Astrocyte (in vitro differentiated cells and primary cell): ENCODE measurements around the gene NDUFA1. TPM values are rescaled to one million over a fixed set of nuclear protein-coding genes. Genes with fewer than 3 reads are reported as not detected.

Source experiments
- DNase-seq: peaks from one replicate; pipeline ENCODE4 v3.0.0-alpha.2; 2010; ENCODE audit warnings: low read depth
- FAIRE-seq: peaks from 2 replicates; lab custom pipeline; 2011; peaks lifted over from hg19 to GRCh38; lab: Jason Lieb, UNC
- H2AFZ ChIP-seq: 2 replicates; pipeline ENCODE4 v1.6.0; 2012; ENCODE audit warnings: low read depth, low read length, inconsistent platforms
- H3K27ac ChIP-seq: 2 replicates; pipeline ENCODE4 v1.5.1; 2011; ENCODE audit warnings: low read depth, low read length, inconsistent platforms
- H3K27me3 ChIP-seq: 2 replicates; pipeline ENCODE4 v1.6.0; 2011; ENCODE audit warnings: low read length, inconsistent platforms; ENCODE audit not compliant: insufficient read depth
- H3K36me3 ChIP-seq: 2 replicates; pipeline ENCODE4 v1.5.1; 2011; ENCODE audit warnings: low read length, inconsistent platforms; ENCODE audit not compliant: insufficient read depth
- H3K4me1 ChIP-seq: 2 replicates; pipeline ENCODE4 v1.5.1; 2011; ENCODE audit warnings: low read length, inconsistent platforms; ENCODE audit not compliant: insufficient read depth
- H3K4me2 ChIP-seq: 2 replicates; pipeline ENCODE4 v1.6.0; 2012; ENCODE audit warnings: low read length, inconsistent platforms
- H3K4me3 ChIP-seq: 2 replicates; pipeline ENCODE4 v1.5.1; 2011; ENCODE audit warnings: low read depth, mild to moderate bottlenecking, low read length, inconsistent platforms; ENCODE audit not compliant: insufficient read depth
- H3K79me2 ChIP-seq: 2 replicates; pipeline ENCODE4 v1.6.0; 2012; ENCODE audit warnings: mild to moderate bottlenecking, low read length, inconsistent platforms; ENCODE audit not compliant: insufficient read depth
- H3K9ac ChIP-seq: 2 replicates; pipeline ENCODE4 v1.6.0; 2012; ENCODE audit warnings: mild to moderate bottlenecking, low read length, inconsistent platforms
- H3K9me3 ChIP-seq: 2 replicates; pipeline ENCODE4 v1.5.1; 2012; ENCODE audit warnings: low read depth, mild to moderate bottlenecking, low read length, inconsistent platforms; ENCODE audit not compliant: insufficient read depth
- H4K20me1 ChIP-seq: 2 replicates; pipeline ENCODE4 v1.6.0; 2012; ENCODE audit warnings: low read length, inconsistent platforms; ENCODE audit not compliant: insufficient read depth
- H3K27ac Mint-ChIP-seq: one replicate; pipeline ENCODE4 v1.8.0; 2021; ENCODE audit warnings: mild to moderate bottlenecking, mixed read lengths; ENCODE audit not compliant: unreplicated experiment
- H3K27me3 Mint-ChIP-seq: one replicate; pipeline ENCODE4 v1.8.0; 2021; ENCODE audit warnings: low read depth, mixed read lengths; ENCODE audit not compliant: unreplicated experiment
- H3K36me3 Mint-ChIP-seq: one replicate; pipeline ENCODE4 v1.8.0; 2021; ENCODE audit warnings: low read depth, mixed read lengths; ENCODE audit not compliant: unreplicated experiment
- H3K4me1 Mint-ChIP-seq: one replicate; pipeline ENCODE4 v1.8.0; 2021; ENCODE audit warnings: low read depth, mixed read lengths; ENCODE audit not compliant: unreplicated experiment
- H3K4me3 Mint-ChIP-seq: one replicate; pipeline ENCODE4 v1.8.0; 2021; ENCODE audit warnings: mild to moderate bottlenecking, moderate library complexity, mixed read lengths; ENCODE audit not compliant: unreplicated experiment
- H3K9me3 Mint-ChIP-seq: one replicate; pipeline ENCODE4 v1.8.0; 2021; ENCODE audit warnings: mild to moderate bottlenecking, mixed read lengths; ENCODE audit not compliant: unreplicated experiment
- EZH2 ChIP-seq: IDR thresholded peaks from 2 replicates; pipeline ENCODE4 v1.6.1; 2012; ENCODE audit warnings: mild to moderate bottlenecking, low read length, inconsistent platforms; ENCODE audit not compliant: insufficient read depth
- total RNA-seq: library from RNA; stranded (reverse); gene quantifications from 2 replicates; pipeline ENCODE4 v1.2.1, GENCODE V29; 2021
- TF ChIP-seq, protein P1 (sequence below): IDR thresholded peaks from 2 replicates; pipeline ENCODE4 v1.5.1; 2011; ENCODE audit warnings: low read depth, mild to moderate bottlenecking, inconsistent platforms, low read length, moderate library complexity; ENCODE audit not compliant: insufficient read depth

NDUFA1 gene
- total RNA-seq, 1 donor from 2014 or later: 109 TPM

DNA sequence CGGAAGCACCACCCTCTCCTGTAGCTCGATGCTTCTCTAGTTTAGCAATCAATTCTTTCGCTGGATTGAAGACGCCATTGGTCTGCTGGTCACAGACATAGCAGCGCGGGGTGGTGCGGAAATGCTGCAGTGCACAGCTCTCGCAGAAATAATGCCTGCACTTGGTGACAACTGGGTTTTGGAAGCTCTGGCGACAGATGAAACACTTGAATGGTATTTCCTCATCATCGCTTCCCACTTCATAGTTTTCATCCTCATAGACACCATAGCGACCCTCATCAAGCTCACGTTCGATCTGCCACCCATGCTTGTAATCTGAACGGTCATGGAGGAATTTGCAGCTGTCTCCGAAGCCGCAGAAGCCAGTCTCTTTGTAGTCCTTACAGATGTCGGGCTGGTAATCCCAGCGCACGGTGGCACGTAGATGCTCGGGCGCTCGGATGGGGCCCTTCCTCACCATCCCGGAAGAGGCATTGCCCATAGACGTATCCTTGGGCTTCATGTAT lies 953 bp upstream of the NDUFA1 start:
- TF ChIP-seq, protein P1, sequence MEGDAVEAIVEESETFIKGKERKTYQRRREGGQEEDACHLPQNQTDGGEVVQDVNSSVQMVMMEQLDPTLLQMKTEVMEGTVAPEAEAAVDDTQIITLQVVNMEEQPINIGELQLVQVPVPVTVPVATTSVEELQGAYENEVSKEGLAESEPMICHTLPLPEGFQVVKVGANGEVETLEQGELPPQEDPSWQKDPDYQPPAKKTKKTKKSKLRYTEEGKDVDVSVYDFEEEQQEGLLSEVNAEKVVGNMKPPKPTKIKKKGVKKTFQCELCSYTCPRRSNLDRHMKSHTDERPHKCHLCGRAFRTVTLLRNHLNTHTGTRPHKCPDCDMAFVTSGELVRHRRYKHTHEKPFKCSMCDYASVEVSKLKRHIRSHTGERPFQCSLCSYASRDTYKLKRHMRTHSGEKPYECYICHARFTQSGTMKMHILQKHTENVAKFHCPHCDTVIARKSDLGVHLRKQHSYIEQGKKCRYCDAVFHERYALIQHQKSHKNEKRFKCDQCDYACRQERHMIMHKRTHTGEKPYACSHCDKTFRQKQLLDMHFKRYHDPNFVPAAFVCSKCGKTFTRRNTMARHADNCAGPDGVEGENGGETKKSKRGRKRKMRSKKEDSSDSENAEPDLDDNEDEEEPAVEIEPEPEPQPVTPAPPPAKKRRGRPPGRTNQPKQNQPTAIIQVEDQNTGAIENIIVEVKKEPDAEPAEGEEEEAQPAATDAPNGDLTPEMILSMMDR: no peak
- no peak for TF ChIP-seq EZH2
- Histone ChIP-seq H3K79me2 (peaks cover 43% of the 10 kb centered on the region), H3K4me2 (peak overlapping the region; percentile 90), H3K9me3 (no peaks in the 10 kb centered on the region), H3K27ac (peak overlapping the region; percentile 89), H3K27me3 (no peaks in the 10 kb centered on the region), H3K4me1 (peaks cover 4% of the 10 kb centered on the region), H3K4me3 (peak overlapping the region; percentile 80), H4K20me1 (no peaks in the 10 kb centered on the region), H3K9ac (peak overlapping the region; percentile 95), H2AFZ (peak overlapping the region; percentile 76), H3K36me3 (no peaks in the 10 kb centered on the region)
- H3K9me3 Mint-ChIP-seq: no peaks in the 10 kb centered on the region
- no peaks in the 10 kb centered on the region for H3K36me3 Mint-ChIP-seq
- DNase-seq: no peak
- H3K27me3 Mint-ChIP-seq: no peaks in the 10 kb centered on the region
- no peak for FAIRE-seq
- H3K4me1 Mint-ChIP-seq: peaks cover 8% of the 10 kb centered on the region
- peak overlapping the region; percentile 97 for H3K27ac Mint-ChIP-seq
- peak overlapping the region; percentile 98 for H3K4me3 Mint-ChIP-seq

DNA sequence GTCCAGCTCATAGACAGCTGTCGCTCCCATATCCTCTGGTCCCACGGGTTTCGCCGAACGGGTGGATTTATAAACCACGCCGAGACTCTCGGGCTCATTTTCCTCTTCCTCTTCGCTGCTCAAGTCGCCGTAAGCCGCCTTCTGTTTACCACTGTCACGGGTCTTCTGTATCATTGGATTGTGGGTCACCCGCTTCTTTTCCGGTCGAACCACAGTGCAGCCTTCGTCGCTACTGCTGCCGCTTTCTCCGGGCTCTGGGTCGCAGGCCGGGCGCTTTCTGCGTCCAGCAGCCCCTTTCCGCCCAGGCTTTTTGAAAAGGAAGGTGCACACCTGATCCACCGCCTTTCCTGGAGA lies 410 bp upstream of the NDUFA1 start:
- Histone ChIP-seq H3K27me3 (no peaks in the 10 kb centered on the region), H3K4me3 (peak overlapping the region; percentile 80), H3K9me3 (no peaks in the 10 kb centered on the region), H3K36me3 (peaks cover 1% of the 10 kb centered on the region), H3K27ac (peak overlapping the region; percentile 89), H4K20me1 (no peaks in the 10 kb centered on the region), H3K4me1 (peaks cover 4% of the 10 kb centered on the region), H2AFZ (peak overlapping the region; percentile 76), H3K4me2 (peak overlapping the region; percentile 90), H3K9ac (peak overlapping the region; percentile 95), H3K79me2 (peaks cover 43% of the 10 kb centered on the region)
- FAIRE-seq: no peak
- H3K36me3 Mint-ChIP-seq: no peaks in the 10 kb centered on the region
- peak overlapping the region; percentile 98 for H3K4me3 Mint-ChIP-seq
- peaks cover 8% of the 10 kb centered on the region for H3K4me1 Mint-ChIP-seq
- H3K27me3 Mint-ChIP-seq: no peaks in the 10 kb centered on the region
- no peak for DNase-seq
- TF ChIP-seq EZH2: no peak
- TF ChIP-seq, protein P1: no peak
- H3K9me3 Mint-ChIP-seq: no peaks in the 10 kb centered on the region
- peak overlapping the region; percentile 97 for H3K27ac Mint-ChIP-seq

DNA sequence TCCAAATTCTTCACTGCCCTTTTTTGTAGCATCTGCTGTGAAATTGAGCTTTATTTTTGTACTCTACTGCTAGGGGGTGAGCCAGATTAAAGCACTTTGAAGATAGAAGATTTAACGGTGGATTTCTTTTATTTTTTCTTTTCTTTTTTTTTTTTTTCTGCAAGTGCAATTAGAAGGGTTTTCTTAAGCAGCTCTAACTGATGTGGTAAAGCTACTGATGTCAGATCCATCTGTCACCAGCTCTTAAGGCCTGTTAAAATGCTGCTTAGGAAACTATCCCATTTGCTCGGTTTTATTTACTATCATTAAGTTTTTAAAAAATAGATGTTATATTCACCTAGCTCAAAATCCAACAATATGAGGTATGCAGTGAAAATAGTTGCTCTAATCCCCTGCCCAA lies 7.1 kb downstream of the NDUFA1 start:
- no peaks in the 10 kb centered on the region for H3K9me3 ChIP-seq
- H3K27ac ChIP-seq: no peak overlapping the region
- H3K4me3 ChIP-seq: no peak overlapping the region
- Mint-ChIP-seq H3K4me1 (no peaks in the 10 kb centered on the region), H3K27me3 (no peaks in the 10 kb centered on the region), H3K36me3 (peaks cover 2% of the 10 kb centered on the region), H3K4me3 (no peak overlapping the region), H3K27ac (no peak overlapping the region), H3K9me3 (no peaks in the 10 kb centered on the region)
- no peaks in the 10 kb centered on the region for H3K4me1 ChIP-seq
- FAIRE-seq (no peak), DNase-seq (no peak)
- peaks cover 3% of the 10 kb centered on the region for H3K36me3 ChIP-seq
- no peak overlapping the region for H3K9ac ChIP-seq
- H3K79me2 ChIP-seq: peaks cover 3% of the 10 kb centered on the region
- H4K20me1 ChIP-seq: no peaks in the 10 kb centered on the region
- TF ChIP-seq, protein P1: no peak
- TF ChIP-seq EZH2: no peak
- no peaks in the 10 kb centered on the region for H3K27me3 ChIP-seq
- H3K4me2 ChIP-seq: no peak overlapping the region
- H2AFZ ChIP-seq: no peak overlapping the region
